ENCODE measurements around the gene SRSF7.

The SRSF7 gene

GRCh38 chr2:38740851-38741731 is 10.1 kb downstream of the SRSF7 start (continued):
- no peak for TF ChIP-seq ZBTB44 (tag by site-specific recombination; IDR thresholded peaks at IDR 0.05)
- TF ChIP-seq REST (tag by site-specific recombination; IDR thresholded peaks at IDR 0.05) = no peak
- no peak for TF ChIP-seq FEZF1 (tag by site-specific recombination; IDR thresholded peaks at IDR 0.05)

- POLR2A ChIA-PET = interaction anchor here (4.9 kb wide), 1 partner anchor 11 kb away, joined by 52 read pairs; the partner anchor contains the start of gene SRSF7
- H3K36me3 ChIP-seq (ENCODE audit: control insufficient read depth in 2 of 2, insufficient read depth in 1 of 2, low read length in 2 of 2) = peaks cover 40 to 55% of the 10 kb centered on the region in 2 experiments
- H3K4me3 ChIP-seq (ENCODE audit: low read depth, low read length) = no peak overlapping the region
- TF ChIP-seq PRDM2 (tag by site-specific recombination; IDR thresholded peaks at IDR 0.05; ENCODE audit: borderline replicate concordance) = no peak
- no peak for TF ChIP-seq ZNF114 (tag by site-specific recombination; IDR thresholded peaks at IDR 0.05)
- no peak for TF ChIP-seq ZSCAN4 (tag by site-specific recombination; IDR thresholded peaks at IDR 0.05)
- 0 out of 2 replicates have a peak, but pooled peaks have one; percentile 18 for TF ChIP-seq ZNF10 (tag by site-specific recombination; IDR thresholded peaks at IDR 0.05)
- TF ChIP-seq KLF10 (tag by site-specific recombination; IDR thresholded peaks at IDR 0.05) = no peak
- peak; percentile 72 for TF ChIP-seq SETDB1 (IDR thresholded peaks at IDR 0.05; ENCODE audit: insufficient read length, low read length)
- 0 out of 2 replicates have a peak, but pooled peaks have one; percentile 18 for TF ChIP-seq ZNF610 (tag by site-specific recombination; IDR thresholded peaks at IDR 0.05; ENCODE audit: borderline replicate concordance)
- H3K4me1 ChIP-seq (ENCODE audit: control insufficient read depth, insufficient read depth, low read length) = no peaks in the 10 kb centered on the region
- CTCF ChIA-PET = interaction anchor here (1.0 to 1.2 kb wide), 3 partner anchors 9 to 63 kb away, joined by 4 to 5 read pairs (median 5); no protein-coding TSS in a partner anchor
- no peak overlapping the region for H3K27ac ChIP-seq (ENCODE audit: extremely low read depth, low read depth, low read length)
- no peaks in the 10 kb centered on the region for H3K9me3 ChIP-seq (ENCODE audit: control insufficient read depth, insufficient read depth, low read depth, low read length)
Measured at GRCh38 chr2:38739524-38739923, 11.6 kb downstream of the SRSF7 start.

All from HEK293 (cell line).